Globus pallidus (tissue), 1 donor: Measurements from ENCODE around the gene ACOT12.

Source experiments
- DNase-seq: peaks from one replicate; pipeline ENCODE4 v3.0.0-alpha.2; 2015; ENCODE audit warnings: low spot score

The ACOT12 gene

GRCh38 chr5:81400375-81400774 lies 6.4 kb upstream of the ACOT12 start:
- no peak for DNase-seq

- no peak for DNase-seq
Measured at GRCh38 chr5:81398741-81399140, 4.8 kb upstream of the ACOT12 start.

GRCh38 chr5:81397176-81397575 lies 3.2 kb upstream of the ACOT12 start:
- DNase-seq: no peak

- DNase-seq: no peak
Measured at GRCh38 chr5:81395262-81395661, 1.3 kb upstream of the ACOT12 start.

- DNase-seq: no peak
Measured at GRCh38 chr5:81393430-81393782, 528 bp downstream of the ACOT12 start.

GRCh38 chr5:81389025-81389424 lies 4.9 kb downstream of the ACOT12 start:
- no peak for DNase-seq

- DNase-seq: no peak
Measured at GRCh38 chr5:81388169-81388568, 5.8 kb downstream of the ACOT12 start.

GRCh38 chr5:81383867-81384266 lies 10.1 kb downstream of the ACOT12 start:
- no peak for DNase-seq

GRCh38 chr5:81371354-81371876 lies 22.5 kb downstream of the ACOT12 start:
- no peak for DNase-seq

- DNase-seq: no peak
Measured at GRCh38 chr5:81370912-81371311, 23.0 kb downstream of the ACOT12 start.

GRCh38 chr5:81365541-81365940 lies 28.4 kb downstream of the ACOT12 start:
- DNase-seq: no peak

- no peak for DNase-seq
Measured at GRCh38 chr5:81363093-81363871, 30.7 kb downstream of the ACOT12 start.

GRCh38 chr5:81361600-81361999 lies 32.3 kb downstream of the ACOT12 start:
- DNase-seq: no peak

GRCh38 chr5:81360640-81361039 lies 33.3 kb downstream of the ACOT12 start:
- DNase-seq: no peak

GRCh38 chr5:81359881-81360280 lies 34.1 kb downstream of the ACOT12 start:
- no peak for DNase-seq

GRCh38 chr5:81359108-81359507 lies 34.8 kb downstream of the ACOT12 start:
- DNase-seq: no peak

- no peak for DNase-seq
Measured at GRCh38 chr5:81355291-81356251, 38.4 kb downstream of the ACOT12 start.

GRCh38 chr5:81354093-81354492 lies 39.8 kb downstream of the ACOT12 start:
- no peak for DNase-seq

- no peak for DNase-seq
Measured at GRCh38 chr5:81353189-81353588, 40.7 kb downstream of the ACOT12 start.

GRCh38 chr5:81350507-81350906 lies 43.4 kb downstream of the ACOT12 start:
- no peak for DNase-seq

GRCh38 chr5:81349161-81349560 lies 44.8 kb downstream of the ACOT12 start:
- no peak for DNase-seq

- DNase-seq: no peak
Measured at GRCh38 chr5:81345411-81346003, 48.4 kb downstream of the ACOT12 start.

- no peak for DNase-seq
Measured at GRCh38 chr5:81344736-81345135, 49.2 kb downstream of the ACOT12 start.
